Measurements from ENCODE around the gene TBC1D22A.

- TF ChIP-seq CTCF (optimal IDR thresholded peaks at IDR 0.05 in 1 of 3, IDR thresholded peaks at IDR 0.05 in 1 of 3, conservative IDR thresholded peaks at IDR 0.05 in 1 of 3; ENCODE audit: extremely low read depth in 1 of 3, insufficient read depth in 2 of 3, low read length in 3 of 3) (no peak), EZH2 (IDR thresholded peaks at IDR 0.05; ENCODE audit: low read length) (no peak)
Measured at GRCh38 chr22:46815559-46815895, 53.1 kb downstream of the TBC1D22A start.

Measured in keratinocyte (primary cell).